GM21528 (cell line): Measurements from ENCODE around the gene SNRNP200.

Experiments
- ATAC-seq: cut with Tn5 transposase; IDR thresholded peaks from one replicate; pipeline ENCODE4 v1.9.1; 2021; ENCODE audit warnings: mild to moderate bottlenecking, moderate library complexity; ENCODE audit not compliant: unreplicated experiment, low FRiP score

The SNRNP200 gene

GRCh38 chr2:96305091-96305978 is at the start of gene SNRNP200:
Gene SNRNP200 (minus strand): TSS chr2:96305546. CDS start chr2:96305437, 109 bp downstream.
- ATAC-seq = peak; percentile 89

GRCh38 chr2:96354492-96354891 is 49.1 kb upstream of the SNRNP200 start:
- ATAC-seq = no peak

GRCh38 chr2:96353606-96354101 is 48.3 kb upstream of the SNRNP200 start:
- ATAC-seq = no peak

- ATAC-seq = no peak
These were observed 47.8 kb upstream of the SNRNP200 start for GRCh38 chr2:96353032-96353561.

GRCh38 chr2:96347395-96347794 is 42.0 kb upstream of the SNRNP200 start:
- ATAC-seq = no peak

- no peak for ATAC-seq
These were observed 40.6 kb upstream of the SNRNP200 start for GRCh38 chr2:96345868-96346462.

- no peak for ATAC-seq
These were observed 40.1 kb upstream of the SNRNP200 start for GRCh38 chr2:96345438-96345837.

GRCh38 chr2:96344011-96344410 is 38.7 kb upstream of the SNRNP200 start:
- ATAC-seq = peak; percentile 79

- no peak for ATAC-seq
These were observed 36.7 kb upstream of the SNRNP200 start for GRCh38 chr2:96342085-96342484.

GRCh38 chr2:96341641-96342040 is 36.3 kb upstream of the SNRNP200 start:
- no peak for ATAC-seq

- no peak for ATAC-seq
These were observed 35.4 kb upstream of the SNRNP200 start for GRCh38 chr2:96340493-96341414.

GRCh38 chr2:96336873-96337272 is 31.5 kb upstream of the SNRNP200 start:
- ATAC-seq = no peak

GRCh38 chr2:96336104-96336775 is 30.9 kb upstream of the SNRNP200 start:
- peak; percentile 9 for ATAC-seq

- no peak for ATAC-seq
These were observed 28.4 kb upstream of the SNRNP200 start for GRCh38 chr2:96333708-96334107.

GRCh38 chr2:96330407-96330806 is 25.1 kb upstream of the SNRNP200 start:
- no peak for ATAC-seq

- ATAC-seq = no peak
These were observed 24.5 kb upstream of the SNRNP200 start for GRCh38 chr2:96329874-96330273.

- ATAC-seq = no peak
These were observed 24.1 kb upstream of the SNRNP200 start for GRCh38 chr2:96329456-96329855.

- ATAC-seq = no peak
These were observed 21.9 kb upstream of the SNRNP200 start for GRCh38 chr2:96326990-96327820.

GRCh38 chr2:96326564-96326963 is 21.2 kb upstream of the SNRNP200 start:
- ATAC-seq = no peak
